OCI-LY1 (cell line): ENCODE results near the gene CYP11A1.

Source experiments
- H2AFZ ChIP-seq: fragments of 200-600 bp; sonication (generic), shearing (Covaris generic); 2 replicates; pipeline ENCODE4 v1.6.0; 2014; ENCODE audit warnings: antibody characterized with exemption, mild to moderate bottlenecking, low read length
- H3F3A ChIP-seq: fragments of 200-600 bp; sonication (generic), shearing (Covaris generic); 2 replicates; pipeline ENCODE4 v1.6.0; 2014; ENCODE audit warnings: mild to moderate bottlenecking, antibody characterized with exemption, low read length, moderate library complexity; ENCODE audit not compliant: insufficient read depth
- H3K27ac ChIP-seq: fragments of 200-600 bp; sonication (generic); 2 replicates; pipeline ENCODE4 v1.5.1; 2014; ENCODE audit warnings: low read length, mixed run types, mild to moderate bottlenecking, low read depth; ENCODE audit not compliant: poor library complexity, severe bottlenecking
- H3K27me3 ChIP-seq: fragments of 200-600 bp; sonication (generic); 2 replicates; pipeline ENCODE4 v1.6.0; 2014; ENCODE audit warnings: antibody characterized with exemption, mild to moderate bottlenecking, low read length, moderate library complexity; ENCODE audit not compliant: insufficient read depth
- H3K36me3 ChIP-seq: fragments of 200-600 bp; sonication (generic); 2 replicates; pipeline ENCODE4 v1.6.1; 2014; ENCODE audit warnings: mild to moderate bottlenecking, antibody characterized with exemption, low read length, moderate library complexity, mixed read lengths; ENCODE audit not compliant: insufficient read depth
- H3K4me1 ChIP-seq: fragments of 200-600 bp; sonication (generic); 2 replicates; pipeline ENCODE4 v1.5.1; 2014; ENCODE audit warnings: mild to moderate bottlenecking, low read length, moderate library complexity; ENCODE audit not compliant: insufficient read depth, severe bottlenecking
- H3K4me2 ChIP-seq: fragments of 200-600 bp; sonication (generic), shearing (Covaris generic); 2 replicates; pipeline ENCODE4 v1.6.1; 2014; ENCODE audit warnings: low read length
- H3K4me3 ChIP-seq: fragments of 200-600 bp; sonication (generic); 2 replicates; pipeline ENCODE4 v1.5.1; 2014; ENCODE audit warnings: low read length, low read depth, mild to moderate bottlenecking, mixed read lengths; ENCODE audit not compliant: poor library complexity, severe bottlenecking
- H3K79me2 ChIP-seq: fragments of 200-600 bp; shearing (Covaris generic); 2 replicates; pipeline ENCODE4 v1.6.1; 2016; ENCODE audit warnings: mixed run types, low read length, mixed read lengths; ENCODE audit not compliant: insufficient read depth
- H3K9ac ChIP-seq: fragments of 200-600 bp; sonication (generic), shearing (Covaris generic); 2 replicates; pipeline ENCODE4 v1.6.1; 2014; ENCODE audit warnings: mild to moderate bottlenecking, low read length, mixed read lengths
- H3K9me2 ChIP-seq: fragments of 200-600 bp; sonication (generic), shearing (Covaris generic); 2 replicates; pipeline ENCODE4 v1.6.1; 2014; ENCODE audit warnings: low read depth, mild to moderate bottlenecking, low read length, mixed read lengths
- H3K9me3 ChIP-seq: fragments of 200-600 bp; shearing (Covaris generic); 2 replicates; pipeline ENCODE4 v1.6.1; 2014; ENCODE audit warnings: low read length, mixed read lengths
- H4K20me1 ChIP-seq: fragments of 200-600 bp; sonication (generic), shearing (Covaris generic); 2 replicates; pipeline ENCODE4 v1.6.0; 2016; ENCODE audit warnings: mild to moderate bottlenecking, low read length; ENCODE audit not compliant: insufficient read depth
- CTCF ChIP-seq: fragments of 200-600 bp; sonication (generic), shearing (Covaris generic); IDR thresholded peaks from 2 replicates; pipeline ENCODE4 v1.5.1; 2017; ENCODE audit warnings: mild to moderate bottlenecking, antibody characterized with exemption, low read length, moderate library complexity, mixed read lengths
- EZH2 ChIP-seq: fragments of 200-600 bp; sonication (generic), shearing (Covaris generic); IDR thresholded peaks from 2 replicates; pipeline ENCODE4 v1.8.0; 2017; ENCODE audit warnings: borderline replicate concordance, mixed run types, mild to moderate bottlenecking, antibody characterized with exemption, low read length, moderate library complexity, mixed read lengths

CYP11A1 gene

GRCh38 chr15:74392902-74393301 lies 25.5 kb upstream of the CYP11A1 start:
- H3K36me3 ChIP-seq = no peaks in the 10 kb centered on the region
- H2AFZ ChIP-seq = no peak overlapping the region
- H3K4me2 ChIP-seq = no peak overlapping the region
- no peaks in the 10 kb centered on the region for H3K4me1 ChIP-seq
- no peak overlapping the region for H3K4me3 ChIP-seq
- H3K27me3 ChIP-seq = 0 out of 2 replicates have a peak, but pooled peaks cover 7% of the 10 kb centered on the region
- H3F3A ChIP-seq = no peaks in the 10 kb centered on the region
- H3K9me3 ChIP-seq = no peaks in the 10 kb centered on the region
- no peak overlapping the region for H3K9ac ChIP-seq
- TF ChIP-seq EZH2 = no peak
- no peak for TF ChIP-seq CTCF
- H3K27ac ChIP-seq = no peak overlapping the region
- H4K20me1 ChIP-seq = no peaks in the 10 kb centered on the region
- no peaks in the 10 kb centered on the region for H3K9me2 ChIP-seq
- no peaks in the 10 kb centered on the region for H3K79me2 ChIP-seq

GRCh38 chr15:74392451-74392830 lies 25.0 kb upstream of the CYP11A1 start:
- H3K9ac ChIP-seq = no peak overlapping the region
- no peak overlapping the region for H2AFZ ChIP-seq
- H3K27me3 ChIP-seq = 0 out of 2 replicates have a peak, but pooled peaks cover 7% of the 10 kb centered on the region
- no peaks in the 10 kb centered on the region for H3K79me2 ChIP-seq
- H3K9me2 ChIP-seq = no peaks in the 10 kb centered on the region
- H3K4me3 ChIP-seq = no peak overlapping the region
- TF ChIP-seq CTCF = no peak
- no peak for TF ChIP-seq EZH2
- no peaks in the 10 kb centered on the region for H4K20me1 ChIP-seq
- H3K4me2 ChIP-seq = no peak overlapping the region
- no peaks in the 10 kb centered on the region for H3F3A ChIP-seq
- H3K4me1 ChIP-seq = no peaks in the 10 kb centered on the region
- no peaks in the 10 kb centered on the region for H3K36me3 ChIP-seq
- H3K9me3 ChIP-seq = no peaks in the 10 kb centered on the region
- no peak overlapping the region for H3K27ac ChIP-seq

GRCh38 chr15:74391582-74392450 lies 24.4 kb upstream of the CYP11A1 start:
- H3K27me3 ChIP-seq = 0 out of 2 replicates have a peak, but pooled peaks cover 7% of the 10 kb centered on the region
- TF ChIP-seq CTCF = no peak
- no peak for TF ChIP-seq EZH2
- no peaks in the 10 kb centered on the region for H3K9me2 ChIP-seq
- H3K4me3 ChIP-seq = no peak overlapping the region
- H3K79me2 ChIP-seq = no peaks in the 10 kb centered on the region
- H3K4me2 ChIP-seq = no peak overlapping the region
- no peak overlapping the region for H3K9ac ChIP-seq
- no peaks in the 10 kb centered on the region for H3F3A ChIP-seq
- H3K36me3 ChIP-seq = no peaks in the 10 kb centered on the region
- H4K20me1 ChIP-seq = no peaks in the 10 kb centered on the region
- H3K9me3 ChIP-seq = no peaks in the 10 kb centered on the region
- H3K4me1 ChIP-seq = no peaks in the 10 kb centered on the region
- no peak overlapping the region for H3K27ac ChIP-seq
- no peak overlapping the region for H2AFZ ChIP-seq
